Astrocyte of the cerebellum (primary cell): ENCODE data around the gene CFAP65.

Experiments used
- DNase-seq: peaks from one replicate; pipeline ENCODE4 v3.0.0-alpha.2; 2011; ENCODE audit warnings: low read depth
- H3K4me3 ChIP-seq: 2 replicates; pipeline ENCODE4 v1.5.1; 2011; ENCODE audit warnings: mild to moderate bottlenecking, low read depth, low read length, moderate library complexity
- in situ Hi-C: cut with HindIII; loops from 2 replicates; pipeline ENCODE4 v1.10.0; 2017; ENCODE audit warnings: low sequenced_read_pairs
- TF ChIP-seq, protein P1 (sequence below): IDR thresholded peaks from 2 replicates; pipeline ENCODE4 v1.5.1; 2012; ENCODE audit warnings: low read length, low read depth, moderate library complexity, mild to moderate bottlenecking; ENCODE audit errors: missing control alignments

The CFAP65 gene

GRCh38 chr2:219084791-219085190, 43.5 kb upstream of the CFAP65 start:
- TF ChIP-seq, protein P1, sequence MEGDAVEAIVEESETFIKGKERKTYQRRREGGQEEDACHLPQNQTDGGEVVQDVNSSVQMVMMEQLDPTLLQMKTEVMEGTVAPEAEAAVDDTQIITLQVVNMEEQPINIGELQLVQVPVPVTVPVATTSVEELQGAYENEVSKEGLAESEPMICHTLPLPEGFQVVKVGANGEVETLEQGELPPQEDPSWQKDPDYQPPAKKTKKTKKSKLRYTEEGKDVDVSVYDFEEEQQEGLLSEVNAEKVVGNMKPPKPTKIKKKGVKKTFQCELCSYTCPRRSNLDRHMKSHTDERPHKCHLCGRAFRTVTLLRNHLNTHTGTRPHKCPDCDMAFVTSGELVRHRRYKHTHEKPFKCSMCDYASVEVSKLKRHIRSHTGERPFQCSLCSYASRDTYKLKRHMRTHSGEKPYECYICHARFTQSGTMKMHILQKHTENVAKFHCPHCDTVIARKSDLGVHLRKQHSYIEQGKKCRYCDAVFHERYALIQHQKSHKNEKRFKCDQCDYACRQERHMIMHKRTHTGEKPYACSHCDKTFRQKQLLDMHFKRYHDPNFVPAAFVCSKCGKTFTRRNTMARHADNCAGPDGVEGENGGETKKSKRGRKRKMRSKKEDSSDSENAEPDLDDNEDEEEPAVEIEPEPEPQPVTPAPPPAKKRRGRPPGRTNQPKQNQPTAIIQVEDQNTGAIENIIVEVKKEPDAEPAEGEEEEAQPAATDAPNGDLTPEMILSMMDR: no peak
- no peak for DNase-seq
- H3K4me3 ChIP-seq: no peak overlapping the region
- in situ Hi-C loops: no loop called here

DNA sequence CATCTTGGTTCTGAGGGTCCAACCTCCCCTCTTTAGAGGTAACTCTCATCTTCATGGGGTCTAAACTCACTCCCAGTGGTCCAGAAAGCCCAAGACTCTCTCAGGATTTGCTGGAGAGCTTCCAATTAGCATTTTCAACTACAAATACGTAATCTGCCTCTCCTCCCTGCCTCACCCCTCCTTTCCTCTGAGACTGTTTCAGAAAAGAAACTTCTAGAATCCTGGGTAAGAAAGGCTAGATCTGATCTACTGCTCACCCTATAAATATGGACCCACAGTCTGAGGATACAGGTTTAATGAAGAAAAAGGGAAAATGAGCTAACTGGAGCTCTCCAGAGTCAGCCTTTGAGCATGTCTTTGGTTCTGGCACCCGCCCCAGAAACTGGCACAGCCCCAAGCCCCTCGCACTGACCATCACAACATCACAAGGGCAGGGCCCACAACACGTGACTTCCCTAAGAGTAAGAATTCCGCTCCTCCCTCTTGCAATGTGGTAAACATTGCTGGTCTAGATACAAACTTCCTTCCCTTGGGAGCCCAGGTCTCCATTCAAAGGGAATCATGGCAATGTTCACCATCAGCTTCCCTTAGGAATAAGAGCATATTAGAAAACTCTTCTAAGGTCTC, 41.1 kb upstream of the CFAP65 start:
- no peak overlapping the region for H3K4me3 ChIP-seq
- in situ Hi-C loops: no loop called here
- TF ChIP-seq, protein P1: no peak

DNA sequence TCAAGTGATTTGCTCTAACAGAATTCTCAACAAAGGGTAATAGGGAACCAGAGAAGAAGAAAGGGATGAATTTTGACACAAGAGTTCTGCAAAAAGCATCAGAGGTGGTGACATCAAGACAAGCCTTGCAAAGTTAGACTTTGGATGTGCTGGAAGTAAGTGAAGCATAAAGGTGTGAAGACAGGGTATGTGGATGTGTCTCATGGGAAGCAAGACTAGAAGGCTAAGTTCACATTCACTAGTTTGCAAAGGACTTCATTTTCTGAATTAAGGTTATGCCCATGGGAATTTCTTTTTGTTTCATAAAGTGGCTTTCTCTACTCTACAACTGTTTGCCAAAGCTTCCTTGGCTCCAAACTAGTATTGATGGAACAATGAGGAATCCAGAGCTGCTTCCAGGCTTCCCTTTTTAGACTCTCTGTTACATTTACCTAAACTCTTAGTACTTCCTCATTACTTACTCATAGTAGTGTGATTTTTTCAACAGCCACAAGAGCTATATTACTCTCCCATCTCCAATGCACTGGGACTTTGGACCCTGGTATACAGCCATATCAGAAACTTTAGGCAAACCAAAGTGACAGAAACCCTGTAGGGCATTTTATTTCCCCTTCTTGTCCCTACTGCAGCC, 40.5 kb upstream of the CFAP65 start:
- in situ Hi-C loops: no loop called here
- no peak for DNase-seq
- no peak overlapping the region for H3K4me3 ChIP-seq
- TF ChIP-seq, protein P1: no peak

More for the DNA sequence above, 41.1 kb upstream of the CFAP65 start:
- DNase-seq: no peak

GRCh38 chr2:219081096-219081495, 39.8 kb upstream of the CFAP65 start:
- DNase-seq: no peak
- in situ Hi-C loops: no loop called here

DNA sequence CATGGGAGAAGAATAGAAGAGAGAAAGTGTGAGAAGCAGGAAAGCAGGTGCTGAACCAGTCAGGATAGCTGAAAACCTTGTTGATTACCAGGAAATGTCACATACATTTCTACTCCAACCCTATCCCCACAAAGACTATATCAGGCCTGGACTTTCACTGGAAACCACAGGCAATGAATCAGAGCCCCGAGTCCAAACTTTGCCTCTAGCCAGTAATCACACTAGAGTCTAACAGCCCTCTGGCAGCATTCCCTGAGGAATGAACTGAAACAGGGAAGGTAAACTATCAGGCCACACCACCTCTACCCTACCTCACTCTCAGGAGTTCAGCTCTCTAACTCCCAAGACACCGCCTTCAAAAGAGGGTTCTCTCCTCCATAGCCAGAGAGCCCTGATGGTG, 38.1 kb upstream of the CFAP65 start:
- in situ Hi-C loops: no loop called here
- DNase-seq: no peak
- TF ChIP-seq, protein P1: no peak
- no peak overlapping the region for H3K4me3 ChIP-seq

More at GRCh38 chr2:219081096-219081495, 39.8 kb upstream of the CFAP65 start:
- H3K4me3 ChIP-seq: no peak overlapping the region
- TF ChIP-seq, protein P1: no peak

- no peak for DNase-seq
- TF ChIP-seq, protein P1: no peak
Observed at GRCh38 chr2:219078951-219079350, 37.6 kb upstream of the CFAP65 start.

More at GRCh38 chr2:219078951-219079350, 37.6 kb upstream of the CFAP65 start:
- no peak overlapping the region for H3K4me3 ChIP-seq
- in situ Hi-C loops: no loop called here
